Measurements from ENCODE around the gene NKX3-2. TPM values are rescaled to one million over a fixed set of nuclear protein-coding genes. Genes with fewer than 3 reads are reported as not detected.

NKX3-2 gene
- total RNA-seq, 4 donors from 2014 or later, result 3.8 to 19.5 (median 5.1) TPM

GRCh38 chr4:13527192-13527980 is 16.9 kb downstream of the NKX3-2 start:
- TF ChIP-seq POLR2A (IDR thresholded peaks at IDR 0.05) (no peak), POLR2AphosphoS5 (IDR thresholded peaks at IDR 0.05) (no peak), EP300 (IDR thresholded peaks at IDR 0.05; ENCODE audit: low read depth) (no peak), CTCF (IDR thresholded peaks at IDR 0.05) (no peak)
- peaks cover 100% of the 10 kb centered on the region for H3K27me3 ChIP-seq
- in situ Hi-C loops (cut with MboI; ENCODE audit: low pct_ligation_motif_present in 1 of 4, low pct_unique_long_range_greater_than_20kb in 1 of 4, low sequenced_read_pairs in 3 of 4) (no loop called here), intact Hi-C loops (cut with DNase I; ENCODE audit: low total_unique reads) (no loop called here)
- H3K4me1 ChIP-seq, result peaks cover 0 to 8% (median 2%) of the 10 kb centered on the region in 4 donors
- no peaks in the 10 kb centered on the region for H3K9me3 ChIP-seq
- H3K36me3 ChIP-seq, result no peaks in the 10 kb centered on the region
- 30 to 32% methylated on average over 2 to 46 of the region's 46 CpGs for WGBS, 2 donors (ENCODE audit: low coverage in 1 of 2)
- no peak overlapping the region for H3K27ac ChIP-seq
- DNase-seq, result no peak
- peak overlapping the region in 1 of 4 donors; percentile 16 for H3K4me3 ChIP-seq

GRCh38 chr4:13526658-13527057 is 17.6 kb downstream of the NKX3-2 start:
- no peak for TF ChIP-seq EP300 (IDR thresholded peaks at IDR 0.05; ENCODE audit: low read depth)
- TF ChIP-seq POLR2A (IDR thresholded peaks at IDR 0.05), result no peak
- TF ChIP-seq CTCF (IDR thresholded peaks at IDR 0.05), result no peak
- TF ChIP-seq POLR2AphosphoS5 (IDR thresholded peaks at IDR 0.05), result no peak
- no peak for DNase-seq
- no peak overlapping the region for H3K4me3 ChIP-seq
- H3K9me3 ChIP-seq, result no peaks in the 10 kb centered on the region
- H3K27ac ChIP-seq, result no peak overlapping the region
- H3K27me3 ChIP-seq, result peaks cover 100% of the 10 kb centered on the region
- no peaks in the 10 kb centered on the region for H3K36me3 ChIP-seq
- H3K4me1 ChIP-seq, result peaks cover 0 to 8% (median 2%) of the 10 kb centered on the region in 4 donors
- 63 to 80% methylated on average over 3 of the region's 3 CpGs for WGBS, 2 donors (ENCODE audit: low coverage in 1 of 2)
- intact Hi-C loops (cut with DNase I; ENCODE audit: low total_unique reads), result no loop called here
- in situ Hi-C loops (cut with MboI; ENCODE audit: low pct_ligation_motif_present in 1 of 4, low pct_unique_long_range_greater_than_20kb in 1 of 4, low sequenced_read_pairs in 3 of 4), result no loop called here

- peaks cover 0 to 8% (median 2%) of the 10 kb centered on the region in 4 donors for H3K4me1 ChIP-seq
- peaks cover 100% of the 10 kb centered on the region for H3K27me3 ChIP-seq
- intact Hi-C loops (cut with DNase I; ENCODE audit: low total_unique reads), result no loop called here
- no peak overlapping the region for H3K27ac ChIP-seq
- 79% methylated on average over 4 of the region's 4 CpGs; no CpG with 5 or more reads in 1 of the 2 donors for WGBS, 2 donors (ENCODE audit: low coverage in 1 of 2)
- DNase-seq, result no peak
- in situ Hi-C loops (cut with MboI; ENCODE audit: low pct_ligation_motif_present in 1 of 4, low pct_unique_long_range_greater_than_20kb in 1 of 4, low sequenced_read_pairs in 3 of 4), result no loop called here
- no peaks in the 10 kb centered on the region for H3K9me3 ChIP-seq
- TF ChIP-seq EP300 (IDR thresholded peaks at IDR 0.05; ENCODE audit: low read depth), result no peak
- no peak for TF ChIP-seq POLR2A (IDR thresholded peaks at IDR 0.05)
- TF ChIP-seq CTCF (IDR thresholded peaks at IDR 0.05), result no peak
- TF ChIP-seq POLR2AphosphoS5 (IDR thresholded peaks at IDR 0.05), result no peak
- no peak overlapping the region for H3K4me3 ChIP-seq
- no peaks in the 10 kb centered on the region for H3K36me3 ChIP-seq
Measured at GRCh38 chr4:13525606-13526281, 18.6 kb downstream of the NKX3-2 start.

GRCh38 chr4:13524504-13525243 is 19.6 kb downstream of the NKX3-2 start:
- TF ChIP-seq POLR2A (IDR thresholded peaks at IDR 0.05) (no peak), EP300 (IDR thresholded peaks at IDR 0.05; ENCODE audit: low read depth) (no peak), POLR2AphosphoS5 (IDR thresholded peaks at IDR 0.05) (no peak), CTCF (IDR thresholded peaks at IDR 0.05) (no peak)
- no peak for DNase-seq
- WGBS, 2 donors (ENCODE audit: low coverage in 1 of 2), result 46 to 77% methylated on average over 3 to 36 of the region's 36 CpGs
- in situ Hi-C loops (cut with MboI; ENCODE audit: low pct_ligation_motif_present in 1 of 4, low pct_unique_long_range_greater_than_20kb in 1 of 4, low sequenced_read_pairs in 3 of 4) (no loop called here), intact Hi-C loops (cut with DNase I; ENCODE audit: low total_unique reads) (no loop called here)
- H3K9me3 ChIP-seq, result no peaks in the 10 kb centered on the region
- H3K4me1 ChIP-seq, result peaks cover 0 to 8% (median 2%) of the 10 kb centered on the region in 4 donors
- H3K4me3 ChIP-seq, result no peak overlapping the region
- H3K27ac ChIP-seq, result no peak overlapping the region
- peaks cover 95% of the 10 kb centered on the region for H3K27me3 ChIP-seq
- H3K36me3 ChIP-seq, result no peaks in the 10 kb centered on the region
